Stimulated activated CD8-positive, alpha-beta memory T cell treated with anti-CD3 and anti-CD28 coated beads, Interleukin-2, amount 100 ng/mL, for 48 hours (primary cell): ENCODE results near the gene CDH26.

Experiments
- DNase-seq, 2 donors: peaks; one replicate each; pipeline ENCODE4 v3.0.0-alpha.2; 2020; ENCODE audit warnings: low read depth in 2 of 2

CDH26 gene

DNA sequence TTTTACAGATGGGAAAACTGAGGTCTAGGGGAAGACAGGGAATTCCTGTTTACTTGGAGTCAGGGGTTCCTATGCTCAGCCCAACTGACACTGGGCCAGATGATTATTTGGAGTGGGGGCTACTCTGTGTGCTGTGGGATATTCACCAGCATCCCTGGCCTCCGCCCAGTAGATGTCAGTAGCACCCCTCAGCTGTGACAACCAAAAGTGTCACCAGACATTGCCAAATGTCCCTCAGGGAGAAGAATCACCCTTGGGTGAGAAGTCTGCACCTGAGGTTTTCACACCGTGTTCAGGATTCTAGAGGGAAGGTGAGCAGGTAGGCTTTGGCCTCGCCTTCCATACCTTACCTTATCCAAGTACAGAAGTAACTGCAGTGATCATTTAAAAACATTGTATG is 27.6 kb downstream of the CDH26 start:
- DNase-seq: no peak

DNA sequence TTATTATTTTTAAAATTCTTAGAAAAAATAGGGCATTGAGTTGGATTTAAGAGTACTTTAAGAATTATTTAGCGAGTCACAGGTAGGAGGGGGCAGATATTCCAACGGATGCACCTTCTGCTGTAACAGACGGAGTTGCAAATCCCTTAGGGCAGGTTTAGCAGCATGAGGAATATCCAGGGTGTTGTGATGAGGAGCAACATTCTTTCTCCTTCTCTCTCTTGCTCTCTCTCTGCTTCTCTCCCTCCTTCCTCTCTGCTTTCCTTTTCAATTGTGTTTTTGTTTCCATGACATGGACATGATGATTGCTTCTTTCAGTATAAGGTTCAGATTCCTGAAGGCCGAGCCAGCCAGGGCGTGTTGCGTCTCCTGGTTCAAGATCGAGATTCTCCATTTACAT is 28.9 kb downstream of the CDH26 start:
- DNase-seq: no peak

DNA sequence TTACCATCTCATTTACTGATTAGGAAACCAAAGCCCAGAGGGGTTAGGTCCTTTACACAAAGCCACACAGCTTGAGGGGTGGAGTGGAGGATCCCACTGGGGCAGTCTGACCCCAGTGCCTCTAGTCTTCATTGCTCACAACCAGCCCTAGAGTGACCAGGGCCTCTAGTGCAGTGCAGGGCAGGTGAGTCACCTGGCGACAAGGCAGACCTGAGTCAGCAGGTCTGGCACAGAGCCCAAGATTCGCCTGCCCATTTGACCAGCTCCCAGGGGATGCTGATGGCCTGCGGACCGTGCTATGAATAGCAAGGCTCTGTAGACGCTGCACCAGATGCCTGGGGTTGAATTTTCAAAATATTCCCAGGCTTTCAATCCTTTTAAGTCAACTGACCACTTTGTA is 29.9 kb downstream of the CDH26 start:
- no peak for DNase-seq

DNA sequence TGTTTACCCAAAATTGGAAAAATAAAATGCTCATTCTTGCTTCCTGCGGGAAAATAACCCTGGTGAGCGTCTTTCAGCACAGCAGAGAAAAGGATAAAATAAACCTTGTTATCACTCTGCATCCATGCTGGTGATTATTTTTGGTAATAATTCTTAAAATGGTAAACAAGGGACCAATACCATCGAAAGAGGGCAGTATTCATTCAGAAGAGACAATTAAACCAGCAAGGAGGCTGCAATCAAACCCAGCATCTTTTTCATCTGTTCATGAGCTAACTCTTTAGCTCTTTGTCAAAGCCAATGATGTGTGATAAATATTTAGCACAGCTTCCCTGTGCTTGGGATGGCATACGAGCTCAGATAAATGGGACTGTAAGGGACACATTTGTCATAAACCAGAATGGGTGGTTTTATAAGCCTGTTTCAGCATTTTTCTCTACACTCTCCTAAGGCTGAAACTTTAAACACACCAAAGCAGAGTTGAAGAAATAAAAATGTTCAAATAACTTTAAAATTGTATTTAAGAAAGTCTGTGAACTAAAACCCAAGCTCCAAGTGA is 34.4 kb downstream of the CDH26 start:
- DNase-seq: no peak

DNA sequence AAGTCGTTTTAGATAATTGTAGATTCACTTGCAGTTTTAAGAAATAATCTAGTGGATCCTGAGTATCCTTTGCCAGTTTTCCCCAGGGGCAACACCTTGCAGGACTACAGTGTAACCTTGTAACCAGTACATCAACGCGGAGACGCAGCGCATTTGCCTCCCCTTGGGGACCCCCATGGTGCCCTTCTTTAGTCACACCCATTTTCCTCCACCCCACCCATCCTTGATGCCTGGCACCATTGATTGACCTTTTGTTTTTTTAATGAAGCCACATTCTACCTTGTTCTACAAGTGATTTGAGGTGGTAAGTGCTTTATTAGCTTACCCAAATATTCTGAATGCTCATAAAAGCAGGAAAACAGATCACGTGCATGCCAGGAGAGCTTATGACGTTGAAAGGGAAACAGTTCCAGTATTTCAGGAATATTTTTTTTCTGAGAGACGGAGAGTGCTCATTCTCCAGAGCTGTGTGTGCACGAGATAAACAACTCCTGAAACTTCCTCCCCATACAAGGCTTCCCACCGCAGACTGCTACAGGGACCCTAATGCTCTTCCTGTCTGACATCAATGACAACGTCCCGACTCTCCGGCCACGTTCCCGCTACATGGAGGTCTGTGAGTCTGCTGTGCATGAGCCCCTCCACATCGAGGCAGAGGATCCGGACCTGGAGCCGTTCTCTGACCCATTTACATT is 35.7 kb downstream of the CDH26 start:
- no peak for DNase-seq

DNA sequence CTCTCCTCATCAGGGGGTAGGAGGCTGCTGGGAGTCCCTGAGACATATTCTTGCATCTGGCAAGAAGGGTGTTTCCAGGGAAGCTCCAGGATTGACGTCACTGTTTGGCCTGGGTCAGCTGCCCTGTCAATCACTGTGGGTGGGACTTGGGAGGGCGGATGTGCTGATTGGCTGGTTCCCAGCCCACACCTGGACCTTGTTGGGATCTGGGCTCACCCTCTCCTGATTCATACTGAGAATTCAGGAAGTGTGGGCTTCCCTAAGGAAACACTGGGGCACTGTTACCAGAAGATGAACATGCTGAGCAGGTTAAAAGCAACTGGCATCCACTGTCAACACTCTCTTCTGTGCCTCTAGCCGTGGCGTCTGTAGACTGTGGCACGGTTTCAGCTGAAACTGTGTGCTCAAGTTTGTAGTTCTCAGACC is 36.5 kb downstream of the CDH26 start:
- DNase-seq: no peak

DNA sequence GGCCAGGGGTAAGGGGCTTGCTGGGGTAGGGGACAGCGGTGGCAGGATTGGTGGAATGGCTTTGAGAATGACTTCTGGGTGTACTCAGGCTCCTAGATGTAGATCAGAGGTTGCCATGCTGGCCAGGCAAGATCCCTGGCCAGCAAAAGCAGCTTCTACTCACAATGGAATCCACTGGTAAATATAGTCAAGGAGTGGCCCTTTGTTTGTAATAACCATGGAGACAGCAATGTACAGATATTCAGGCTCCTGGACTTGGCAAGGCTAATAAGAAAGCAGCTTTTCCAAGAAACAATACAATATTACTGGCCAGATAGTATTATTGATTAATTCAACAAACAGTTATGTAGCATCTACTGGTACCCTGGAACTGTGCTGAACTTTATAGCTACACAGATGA is 37.9 kb downstream of the CDH26 start:
- DNase-seq: no peak

DNA sequence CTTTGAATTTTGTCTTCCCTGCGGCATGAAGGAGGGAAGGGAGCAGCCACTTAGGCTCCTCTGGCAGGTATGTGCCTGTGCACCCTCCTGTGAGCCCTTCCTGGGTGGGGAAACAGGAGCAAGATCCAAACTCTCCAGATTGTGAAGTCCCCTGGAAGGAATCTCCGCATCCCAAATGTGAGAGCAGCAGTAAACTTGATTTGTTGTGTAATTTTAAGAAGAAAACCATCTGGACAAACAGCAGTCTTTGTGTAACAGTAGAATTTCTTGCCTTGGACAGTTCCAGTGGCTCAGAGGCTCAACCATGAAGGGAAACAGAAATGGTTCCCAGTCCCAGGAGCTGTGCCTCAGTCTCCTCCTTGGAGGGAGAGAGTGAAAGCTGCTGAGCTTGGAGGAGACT is 39.7 kb downstream of the CDH26 start:
- no peak for DNase-seq

DNA sequence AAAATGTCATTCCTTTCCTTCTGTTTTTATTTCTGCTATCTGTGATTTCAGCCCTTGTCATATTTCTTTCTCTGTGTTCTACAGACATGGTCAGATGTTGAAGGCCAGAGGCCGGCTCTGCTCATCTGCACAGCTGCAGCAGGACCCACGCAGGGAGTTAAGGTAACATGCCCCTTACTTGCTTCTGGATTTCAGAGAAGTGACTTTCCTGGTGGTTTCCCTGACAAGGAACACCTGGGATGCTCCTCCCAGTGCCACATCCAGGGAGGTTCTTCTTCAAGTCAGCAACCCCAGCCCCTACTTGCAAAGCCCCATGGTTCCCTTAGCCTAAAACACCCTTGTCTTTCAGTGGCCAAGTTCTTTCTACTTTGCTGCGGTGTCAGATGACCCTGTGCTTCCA is 41.3 kb downstream of the CDH26 start:
- no peak for DNase-seq

DNA sequence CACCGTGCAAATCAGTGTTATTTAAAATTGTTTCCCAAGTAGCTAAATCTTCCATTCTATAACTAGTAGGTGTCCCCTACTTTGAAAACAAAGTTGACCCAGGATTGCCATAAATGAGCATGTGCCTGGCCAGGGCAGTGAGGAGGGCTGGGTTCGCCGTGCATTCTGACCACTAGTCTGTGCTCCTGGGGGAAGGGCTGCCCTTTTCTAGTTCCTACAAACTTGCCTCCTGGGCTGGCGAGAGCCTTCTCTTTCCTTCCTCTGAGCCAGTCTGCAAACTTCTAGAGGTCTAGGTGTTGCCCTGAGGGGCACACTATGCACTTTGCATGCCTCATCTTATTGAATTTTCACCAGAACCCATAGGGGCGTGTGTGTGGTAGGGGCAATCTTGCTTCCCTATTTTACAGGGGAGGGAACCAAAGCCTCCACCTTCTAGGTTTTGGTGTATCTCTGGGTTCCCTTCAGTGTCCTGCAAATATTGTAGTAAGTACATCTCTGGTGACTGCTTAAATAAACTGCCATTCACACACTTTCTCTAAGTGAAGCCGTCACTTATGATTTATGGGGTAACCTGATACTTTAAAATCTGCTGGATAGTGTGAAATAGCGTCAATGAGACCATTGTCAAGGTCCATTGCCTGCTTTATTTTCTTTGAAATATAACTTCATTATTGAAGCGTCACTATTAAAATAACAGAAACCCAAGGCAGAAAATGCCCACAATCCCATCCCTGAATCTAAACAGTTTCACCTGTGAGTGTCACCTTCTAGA is 42.2 kb downstream of the CDH26 start:
- DNase-seq: no peak

DNA sequence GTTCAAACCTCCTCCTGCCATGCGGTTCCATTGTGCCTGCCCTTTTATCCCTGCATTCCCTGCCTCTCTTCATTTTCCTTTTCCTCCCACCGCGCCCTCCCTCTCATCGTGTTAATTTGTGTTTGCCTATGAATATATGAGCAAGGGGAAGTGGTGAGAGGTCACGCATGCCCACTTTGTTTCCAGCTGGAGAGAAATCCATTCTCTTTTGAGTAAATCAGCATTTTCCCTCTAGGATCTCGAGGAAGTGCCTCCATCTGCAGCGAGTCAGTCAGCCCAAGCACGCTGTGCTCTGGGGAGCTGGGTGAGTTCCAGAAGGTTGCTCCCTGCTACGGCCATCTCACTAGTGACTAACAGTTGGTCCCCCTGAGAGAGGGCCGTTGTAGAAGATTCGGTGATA is 42.9 kb downstream of the CDH26 start:
- no peak for DNase-seq

DNA sequence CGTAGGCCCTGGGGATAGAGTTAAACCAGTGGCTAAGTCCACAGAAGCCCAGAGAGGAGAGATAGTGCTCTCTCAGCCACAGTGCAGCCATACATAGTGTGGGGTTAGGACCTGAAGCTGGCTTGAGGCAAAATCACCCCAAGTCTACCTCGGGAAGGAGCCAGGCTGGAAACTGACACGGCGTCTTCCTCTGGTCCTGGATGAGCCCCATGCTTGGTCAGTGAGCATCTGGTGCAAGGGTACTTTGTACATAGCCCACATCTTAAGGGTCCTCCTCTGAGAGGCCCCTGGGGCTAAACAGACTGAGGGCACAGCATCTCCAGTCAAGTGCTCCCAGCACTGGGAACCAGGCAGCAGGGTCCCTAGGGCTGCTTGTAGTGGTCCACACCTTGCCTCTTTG is 45.6 kb downstream of the CDH26 start:
- DNase-seq: no peak

DNA sequence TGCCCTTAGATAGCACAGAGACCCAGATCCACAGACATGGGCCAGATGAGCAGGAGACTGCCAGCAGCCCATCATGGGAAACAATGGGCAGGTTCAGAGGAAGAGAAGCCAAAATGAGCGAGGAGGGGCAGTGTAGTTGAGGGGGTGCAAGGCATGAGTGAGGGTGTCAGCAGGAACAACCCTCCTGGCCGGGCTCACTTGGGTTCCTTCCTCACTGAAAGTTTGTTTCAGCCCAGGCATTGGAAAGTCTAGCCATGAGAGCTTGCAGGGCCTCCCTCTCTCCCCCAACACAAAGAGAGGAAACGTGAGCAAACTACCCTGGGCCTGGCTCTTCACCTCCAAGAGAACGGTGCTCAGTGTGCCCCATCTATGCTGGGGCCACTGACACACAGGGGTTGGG is 48.0 kb downstream of the CDH26 start:
- no peak for DNase-seq

DNA sequence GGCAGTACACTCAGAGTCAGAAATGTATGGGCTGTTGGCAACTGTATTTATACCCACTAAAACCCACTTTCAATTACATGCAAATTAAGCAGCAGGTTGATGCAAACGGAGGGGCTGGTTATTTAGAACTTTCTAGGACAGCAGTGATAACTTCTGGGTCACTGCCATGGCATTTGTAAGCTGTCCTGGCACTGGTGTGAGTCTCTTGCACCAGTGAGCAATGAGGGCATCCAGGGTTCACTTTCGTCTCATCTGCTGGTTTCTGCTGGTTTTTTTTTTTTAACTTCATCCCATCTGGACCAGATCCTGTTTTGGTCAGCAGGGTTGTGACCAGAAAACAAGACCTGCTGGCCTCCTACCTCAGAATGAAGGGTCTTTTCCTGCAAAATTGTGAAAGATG is 49.2 kb downstream of the CDH26 start:
- no peak for DNase-seq

DNA sequence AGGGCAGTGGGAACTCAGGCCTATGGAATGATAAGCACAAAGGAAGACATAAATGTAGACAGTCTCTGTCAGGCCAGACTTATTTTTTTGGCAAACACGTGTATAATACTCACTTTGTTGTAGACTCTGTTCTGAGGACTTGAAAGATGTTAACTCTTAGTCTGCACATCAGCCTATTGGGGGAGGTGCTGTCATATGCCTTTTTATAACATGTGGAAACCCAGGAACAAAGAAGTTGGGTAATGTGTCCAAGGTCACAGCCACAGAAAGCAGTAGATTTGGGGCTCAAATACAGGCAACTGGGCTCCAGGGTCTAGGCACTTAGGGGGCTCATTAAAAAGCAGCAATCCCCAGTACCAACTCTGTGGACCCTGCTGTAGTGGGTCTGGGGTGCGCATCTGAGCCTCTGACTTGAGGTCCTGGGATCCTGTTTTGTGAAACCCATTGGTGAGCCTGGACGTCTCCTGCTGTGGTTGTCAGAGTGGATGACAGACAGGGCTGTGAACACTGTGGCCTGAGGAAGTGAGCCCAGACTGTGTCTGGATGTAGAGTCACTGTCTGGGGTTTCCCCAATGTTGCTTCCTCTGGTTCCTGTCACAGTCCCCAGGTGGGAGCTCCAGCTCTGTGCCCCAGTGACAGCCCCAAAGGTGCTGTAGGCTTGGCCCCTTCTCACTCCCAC is 50.0 kb downstream of the CDH26 start:
- no peak for DNase-seq

DNA sequence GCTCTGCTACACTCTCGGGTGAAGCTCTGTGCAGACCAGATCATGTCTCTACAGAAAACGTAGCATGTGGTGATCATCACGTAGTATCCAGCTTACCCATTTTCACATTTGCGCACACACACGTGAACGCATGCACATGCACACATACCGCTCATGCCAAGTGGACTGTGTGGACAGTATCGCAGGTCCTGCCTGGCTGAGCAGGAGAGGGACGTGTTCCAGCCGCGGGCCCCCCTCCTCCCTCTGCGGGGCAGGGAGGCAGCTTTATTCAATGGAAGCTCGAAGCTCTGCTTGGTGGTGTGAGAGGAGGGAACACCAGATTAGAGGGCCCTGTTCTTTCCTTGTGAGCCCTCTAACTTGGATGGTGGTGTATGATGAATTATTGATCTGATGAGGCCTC is 51.1 kb downstream of the CDH26 start:
- no peak for DNase-seq

DNA sequence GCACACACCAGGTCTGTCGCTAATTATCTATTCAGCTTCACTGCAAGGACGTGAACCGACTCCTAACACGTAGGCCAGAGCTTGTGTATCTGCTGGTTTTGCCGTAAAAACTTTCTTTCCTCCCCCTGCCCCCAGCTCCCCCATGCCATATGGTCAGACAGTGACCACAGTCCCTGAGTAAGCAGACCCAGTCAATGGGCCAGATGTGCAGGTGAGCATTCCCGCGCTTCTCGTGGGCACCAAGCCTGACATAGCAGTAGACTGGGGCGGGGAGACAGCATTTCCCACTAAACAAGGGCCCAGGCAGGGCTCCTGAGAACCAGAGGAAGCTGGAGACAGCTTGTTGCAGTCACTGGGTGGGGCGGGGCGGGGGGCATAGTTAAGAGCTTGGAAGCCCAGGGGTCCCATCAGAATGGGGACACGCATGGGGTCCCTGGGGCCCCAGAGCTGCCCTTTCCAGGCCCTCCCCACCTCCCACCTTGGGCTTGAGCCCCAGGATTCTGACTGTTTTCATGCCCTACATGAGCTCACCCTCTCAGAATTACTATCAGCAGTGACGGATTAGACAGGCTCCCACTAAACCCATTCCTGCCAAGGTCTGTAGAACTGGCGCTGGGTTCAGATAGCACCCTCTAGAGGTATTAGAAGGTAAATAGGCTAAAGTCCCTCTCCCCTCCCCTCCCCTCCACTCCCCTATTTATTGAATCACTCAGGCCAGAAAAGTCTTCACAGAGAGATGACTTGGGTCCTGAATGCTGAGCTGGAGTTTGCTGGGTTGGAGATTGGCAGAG is 51.8 kb downstream of the CDH26 start:
- DNase-seq: no peak

DNA sequence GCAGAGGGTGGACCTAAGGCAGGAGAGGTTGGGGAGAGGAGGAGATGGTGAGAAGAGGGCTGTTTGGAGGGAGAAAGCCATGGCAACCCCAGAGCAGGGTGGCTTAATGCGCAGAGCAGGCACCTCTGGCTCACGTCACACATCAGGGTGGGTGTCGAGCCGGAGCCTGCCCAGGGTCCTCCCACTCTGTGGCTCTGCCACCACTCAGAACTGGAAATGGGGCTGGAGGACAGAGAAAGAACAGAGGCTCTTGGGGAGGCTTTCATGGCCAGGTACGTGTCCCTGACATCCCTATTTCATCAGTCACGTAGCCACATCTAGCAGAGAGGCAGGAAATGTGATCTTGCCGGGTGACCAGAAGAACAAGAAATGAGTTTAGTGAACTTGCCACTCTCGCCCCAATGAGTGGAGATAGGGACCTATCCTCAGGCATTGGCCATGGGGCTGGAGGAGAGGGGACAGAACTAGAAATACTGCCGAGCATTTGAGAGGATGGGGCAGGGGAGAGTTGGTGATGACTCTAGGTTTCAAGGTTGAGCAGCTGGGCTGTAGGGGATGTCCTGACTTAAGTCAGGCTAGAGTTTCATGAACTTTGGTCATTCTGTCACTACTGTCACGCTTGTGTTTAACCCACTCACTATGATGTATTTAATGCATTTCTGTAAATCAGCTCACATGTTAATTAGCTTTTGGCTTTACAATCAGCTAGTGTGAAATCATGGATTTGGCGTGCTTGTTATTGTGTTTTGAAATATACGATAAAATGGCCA is 52.7 kb downstream of the CDH26 start:
- no peak for DNase-seq

DNA sequence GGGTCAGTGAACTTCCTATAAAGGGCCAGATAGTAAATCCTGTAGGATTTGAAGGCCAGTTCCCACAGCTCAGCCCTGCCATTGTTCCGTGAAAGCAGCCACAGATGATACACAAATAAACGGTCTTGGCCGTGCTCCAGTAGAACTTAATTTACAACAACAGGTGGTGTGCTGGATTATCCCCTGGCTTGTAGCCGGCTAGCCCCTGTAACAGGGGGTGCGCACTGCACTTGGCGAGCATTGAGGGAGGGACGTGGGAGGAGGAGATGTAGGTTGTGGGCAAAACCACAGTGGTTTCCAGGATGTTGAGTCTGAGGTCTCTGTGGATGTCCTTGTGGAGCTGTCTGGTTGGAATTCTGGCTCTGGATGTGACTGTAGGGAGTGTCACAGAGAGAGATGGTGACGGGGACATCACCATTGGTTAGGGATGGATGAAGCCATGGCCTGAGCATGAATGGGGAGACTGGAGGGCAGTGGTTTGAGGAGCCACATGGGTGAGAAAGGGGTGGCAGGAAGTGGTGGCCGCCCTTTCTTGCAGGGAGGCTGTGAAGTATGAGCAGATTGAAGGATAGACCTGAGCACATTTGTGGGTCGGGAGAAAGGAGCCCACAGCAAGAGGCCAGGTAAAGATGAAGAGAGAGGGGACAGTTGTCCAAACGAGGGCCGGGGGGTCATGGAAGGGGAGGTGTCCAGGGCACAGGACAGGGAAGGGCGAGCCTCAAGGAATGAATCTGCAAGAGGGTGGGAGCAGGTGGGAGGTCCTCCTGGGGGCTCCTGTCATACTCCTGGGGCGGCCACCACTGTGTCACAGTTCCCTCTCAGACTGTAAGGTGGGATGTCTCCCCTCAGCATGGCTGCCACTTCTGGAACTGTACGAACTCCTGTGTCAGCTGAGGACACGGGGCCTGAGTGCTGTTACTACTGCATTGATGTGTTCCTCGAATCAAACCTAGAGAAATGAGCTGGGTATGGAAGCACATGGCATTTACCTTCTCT is 53.6 kb downstream of the CDH26 start:
- DNase-seq: no peak
